HepG2 (cell line): ENCODE measurements around the gene LIPE. TPM values are rescaled to one million over a fixed set of nuclear protein-coding genes. Genes with fewer than 3 reads are reported as not detected.

Experiments
- ARID3A ChIP-seq: IDR thresholded peaks from 2 replicates; pipeline ENCODE4 v1.6.1; 2012; ENCODE audit warnings: low read depth, low read length, improper control_type of control experiment
- DMAP1 ChIP-seq: IDR thresholded peaks from 2 replicates; pipeline ENCODE4 v1.6.1; 2016
- ERF ChIP-seq: IDR thresholded peaks from 2 replicates; pipeline ENCODE4 v1.6.1; 2018; ENCODE audit warnings: missing biosample characterization, missing genetic modification reagents
- GABPB1 ChIP-seq: IDR thresholded peaks from 2 replicates; pipeline ENCODE4 v1.6.1; 2016; ENCODE audit warnings: mild to moderate bottlenecking, missing genetic modification reagents, moderate library complexity, missing compliant biosample characterization
- HMG20B ChIP-seq: conservative IDR thresholded peaks from 2 replicates; pipeline ENCODE4 v1.6.1; 2016; ENCODE audit warnings: missing genetic modification reagents, missing compliant biosample characterization
- NBN ChIP-seq: fragments of 450-650 bp; conservative IDR thresholded peaks from 2 replicates; pipeline ENCODE4 v1.6.1; 2017
- NR2F6 ChIP-seq, 2 experiments: IDR thresholded peaks; 2 replicates each; pipeline ENCODE4 v1.6.1; 2016; ENCODE audit warnings: antibody characterized with exemption in 1 of 2, mild to moderate bottlenecking in 1 of 2
- PAWR ChIP-seq: sonication (generic); formaldehyde crosslinking; IDR thresholded peaks from 2 replicates; pipeline ENCODE4 v1.4.0; 2020; ENCODE audit warnings: missing genetic modification reagents, mild to moderate bottlenecking, borderline replicate concordance
- SMAD3 ChIP-seq: sonication (generic); formaldehyde crosslinking; IDR thresholded peaks from 2 replicates; pipeline ENCODE4 v1.4.0; 2020; ENCODE audit warnings: missing genetic modification reagents
- TCF7L2 ChIP-seq: IDR thresholded peaks from 2 replicates; pipeline ENCODE4 v1.6.1; 2011; ENCODE audit warnings: mild to moderate bottlenecking, low read depth, low read length, moderate library complexity
- TEAD2 ChIP-seq: sonication (generic); formaldehyde crosslinking; IDR thresholded peaks from 2 replicates; pipeline ENCODE4 v1.9.0; 2021; ENCODE audit warnings: missing genetic modification reagents
- THAP7 ChIP-seq: sonication (generic); formaldehyde crosslinking; IDR thresholded peaks from 2 replicates; pipeline ENCODE4 v1.8.1; 2023; ENCODE audit warnings: mild to moderate bottlenecking, missing genetic modification reagents
- ZC3H4 ChIP-seq: sonication (generic); formaldehyde crosslinking; IDR thresholded peaks from 2 replicates; pipeline ENCODE4 v1.4.0; 2020; ENCODE audit warnings: missing genetic modification reagents, borderline replicate concordance
- ZKSCAN8 ChIP-seq: IDR thresholded peaks from 2 replicates; pipeline ENCODE4 v1.6.1; 2016; ENCODE audit warnings: borderline replicate concordance, missing genetic modification reagents, missing compliant biosample characterization
- ZNF33A ChIP-seq: sonication (generic); formaldehyde crosslinking; IDR thresholded peaks from 2 replicates; pipeline ENCODE4 v1.5.1; 2020; ENCODE audit warnings: missing genetic modification reagents, mild to moderate bottlenecking, moderate library complexity, borderline replicate concordance
- ZNF510 ChIP-seq: sonication (generic); formaldehyde crosslinking; IDR thresholded peaks from 2 replicates; pipeline ENCODE4 v1.4.0; 2020; ENCODE audit warnings: low read depth, mild to moderate bottlenecking, missing genetic modification reagents
- ZNF564 ChIP-seq: sonication (generic); formaldehyde crosslinking; IDR thresholded peaks from 2 replicates; pipeline ENCODE4 v1.8.1; 2023; ENCODE audit warnings: mild to moderate bottlenecking, missing genetic modification reagents
- ZNF576 ChIP-seq: sonication (generic); formaldehyde crosslinking; IDR thresholded peaks from 2 replicates; pipeline ENCODE4 v1.4.0; 2020; ENCODE audit warnings: mild to moderate bottlenecking, missing genetic modification reagents
- ZNF766 ChIP-seq: sonication (generic); formaldehyde crosslinking; IDR thresholded peaks from 2 replicates; pipeline ENCODE4 v1.5.0; 2020; ENCODE audit warnings: missing genetic modification reagents, borderline replicate concordance
- ZNF770 ChIP-seq: sonication (generic); formaldehyde crosslinking; IDR thresholded peaks from 2 replicates; pipeline ENCODE4 v1.5.0; 2020; ENCODE audit warnings: mild to moderate bottlenecking, missing genetic modification reagents
- ZNF788 ChIP-seq: sonication (generic); formaldehyde crosslinking; IDR thresholded peaks from 2 replicates; pipeline ENCODE4 v1.5.0; 2020; ENCODE audit warnings: mild to moderate bottlenecking, missing genetic modification reagents, borderline replicate concordance
- ZZZ3 ChIP-seq: sonication (generic); formaldehyde crosslinking; IDR thresholded peaks from 2 replicates; pipeline ENCODE4 v1.4.0; 2020; ENCODE audit warnings: missing genetic modification reagents, mild to moderate bottlenecking, borderline replicate concordance
- polyA plus RNA-seq, 8 experiments: library from polyadenylated mRNA; depleted of rRNA in 3 of 8; stranded (reverse) in 7 of 8; unstranded in 1 of 8; fragments of >200 nt; fragmentation: Illumina TruSeq in 4 of 8; extraction: Trizol in 4 of 8; gene quantifications; 2 replicates each; pipeline versions ENCODE4 v1.2.1 to v1.2.3, GENCODE V29; 2011 to 2016; ENCODE audit warnings: low read depth in 4 of 8, missing spikeins in 1 of 8, mixed read lengths in 1 of 8; ENCODE audit not compliant: insufficient read depth in 1 of 8
- total RNA-seq, 5 experiments: library from RNA; depleted of rRNA; stranded (reverse); fragments of >200 nt; fragmentation: Illumina TruSeq; extraction: Trizol; gene quantifications; 2 replicates each; pipeline ENCODE4 v1.2.3, GENCODE V29; 2016; ENCODE audit warnings: low read depth in 1 of 5
- TF ChIP-seq, protein P1 (sequence below): sonication (generic); formaldehyde crosslinking; IDR thresholded peaks from 2 replicates; pipeline ENCODE4 v1.4.0; 2020; ENCODE audit warnings: missing genetic modification reagents, borderline replicate concordance

Gene LIPE
- total and polyA plus RNA-seq, 2 of the 13 experiments (the other 11 are each of a cell fraction or from before 2014, with no cell fraction given) = not detected

DNA sequence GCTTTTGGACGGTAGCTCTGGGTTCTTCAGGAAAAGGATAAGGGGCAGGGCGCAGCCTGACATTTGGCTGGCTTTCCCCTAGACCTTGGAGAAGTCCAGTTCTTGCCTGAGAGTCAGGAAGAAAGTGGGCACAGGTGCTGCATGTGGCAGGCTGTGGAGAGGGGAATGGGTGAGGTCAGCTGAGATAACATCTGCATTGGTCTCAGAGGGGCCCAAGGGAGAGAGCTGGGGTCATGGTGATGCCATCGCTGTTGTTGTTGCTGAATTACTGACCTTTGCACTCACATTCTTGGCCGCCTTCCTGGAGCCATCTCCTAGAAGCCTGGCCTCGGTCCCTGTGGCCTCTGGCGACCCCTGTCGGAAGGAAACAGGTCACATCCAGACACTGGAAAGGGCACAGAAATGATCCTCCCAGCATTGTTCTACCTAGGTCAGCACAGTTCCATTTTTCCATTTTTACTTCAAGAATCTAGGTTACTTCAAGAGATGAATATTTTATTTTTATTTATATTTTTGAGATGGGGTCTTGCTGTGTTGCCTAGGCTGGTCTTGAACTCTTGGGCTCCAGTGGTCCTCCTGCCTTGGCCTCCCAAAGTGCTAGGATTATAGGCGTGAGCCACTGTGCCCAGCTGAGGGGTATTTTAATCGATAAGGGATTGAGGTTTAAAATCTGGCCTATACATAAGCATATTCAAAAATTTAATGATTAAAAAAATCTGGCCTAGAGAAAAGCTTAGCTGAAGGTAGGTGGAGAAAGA lies 6.5 kb upstream of the LIPE start (continued):
- TF ChIP-seq ZNF770 = peak; percentile 59; the same call in 1 of the 2 replicates
- no peak for TF ChIP-seq TCF7L2
- no peak for TF ChIP-seq ZNF766 (CRISPR knock-in tag)
- TF ChIP-seq ZNF33A (CRISPR knock-in tag) = no peak; the same call in 1 of the 2 replicates
- TF ChIP-seq NR2F6 (IDR thresholded peaks at IDR 0.05) = peak; percentile 88
- peak; percentile 96 for TF ChIP-seq NR2F6 (CRISPR knock-in tag; IDR thresholded peaks at IDR 0.05)
- TF ChIP-seq NBN = no peak
- 0 out of 2 replicates have a peak, but pooled peaks have one; percentile 25 for TF ChIP-seq ZNF788 (CRISPR knock-in tag)
- TF ChIP-seq ARID3A = peak; percentile 60; the same call in 1 of the 2 replicates
- TF ChIP-seq TEAD2 = no peak
- no peak for TF ChIP-seq THAP7 (CRISPR knock-in tag)
- TF ChIP-seq ERF (CRISPR knock-in tag) = peak; percentile 42; the same call in 1 of the 2 replicates
- TF ChIP-seq HMG20B (CRISPR knock-in tag) = 0 out of 2 replicates have a peak, but pooled peaks have one; percentile 27
- TF ChIP-seq ZZZ3 (CRISPR knock-in tag) = no peak
- TF ChIP-seq ZKSCAN8 = no peak
- no peak; the same call in 1 of the 2 replicates for TF ChIP-seq DMAP1 (CRISPR knock-in tag)
- no peak for TF ChIP-seq PAWR (CRISPR knock-in tag)
- no peak for TF ChIP-seq ZNF510 (CRISPR knock-in tag)
- TF ChIP-seq ZC3H4 = no peak
- TF ChIP-seq GABPB1 (CRISPR knock-in tag) = peak; percentile 57
- TF ChIP-seq SMAD3 (CRISPR knock-in tag) = peak; percentile 86
- TF ChIP-seq ZNF564 = no peak
- no peak for TF ChIP-seq ZNF576
- TF ChIP-seq, protein P1, sequence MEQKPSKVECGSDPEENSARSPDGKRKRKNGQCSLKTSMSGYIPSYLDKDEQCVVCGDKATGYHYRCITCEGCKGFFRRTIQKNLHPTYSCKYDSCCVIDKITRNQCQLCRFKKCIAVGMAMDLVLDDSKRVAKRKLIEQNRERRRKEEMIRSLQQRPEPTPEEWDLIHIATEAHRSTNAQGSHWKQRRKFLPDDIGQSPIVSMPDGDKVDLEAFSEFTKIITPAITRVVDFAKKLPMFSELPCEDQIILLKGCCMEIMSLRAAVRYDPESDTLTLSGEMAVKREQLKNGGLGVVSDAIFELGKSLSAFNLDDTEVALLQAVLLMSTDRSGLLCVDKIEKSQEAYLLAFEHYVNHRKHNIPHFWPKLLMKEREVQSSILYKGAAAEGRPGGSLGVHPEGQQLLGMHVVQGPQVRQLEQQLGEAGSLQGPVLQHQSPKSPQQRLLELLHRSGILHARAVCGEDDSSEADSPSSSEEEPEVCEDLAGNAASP = peak; percentile 80; the same call in 1 of the 2 replicates
